Measurements from ENCODE around the gene SPRTN.

GRCh38 chr1:231338270-231339128 lies at the start of gene SPRTN:
- TF ChIP-seq CHD1 (IDR thresholded peaks at IDR 0.05; ENCODE audit: low read depth, low read length), result no peak
- TF ChIP-seq, protein P1, sequence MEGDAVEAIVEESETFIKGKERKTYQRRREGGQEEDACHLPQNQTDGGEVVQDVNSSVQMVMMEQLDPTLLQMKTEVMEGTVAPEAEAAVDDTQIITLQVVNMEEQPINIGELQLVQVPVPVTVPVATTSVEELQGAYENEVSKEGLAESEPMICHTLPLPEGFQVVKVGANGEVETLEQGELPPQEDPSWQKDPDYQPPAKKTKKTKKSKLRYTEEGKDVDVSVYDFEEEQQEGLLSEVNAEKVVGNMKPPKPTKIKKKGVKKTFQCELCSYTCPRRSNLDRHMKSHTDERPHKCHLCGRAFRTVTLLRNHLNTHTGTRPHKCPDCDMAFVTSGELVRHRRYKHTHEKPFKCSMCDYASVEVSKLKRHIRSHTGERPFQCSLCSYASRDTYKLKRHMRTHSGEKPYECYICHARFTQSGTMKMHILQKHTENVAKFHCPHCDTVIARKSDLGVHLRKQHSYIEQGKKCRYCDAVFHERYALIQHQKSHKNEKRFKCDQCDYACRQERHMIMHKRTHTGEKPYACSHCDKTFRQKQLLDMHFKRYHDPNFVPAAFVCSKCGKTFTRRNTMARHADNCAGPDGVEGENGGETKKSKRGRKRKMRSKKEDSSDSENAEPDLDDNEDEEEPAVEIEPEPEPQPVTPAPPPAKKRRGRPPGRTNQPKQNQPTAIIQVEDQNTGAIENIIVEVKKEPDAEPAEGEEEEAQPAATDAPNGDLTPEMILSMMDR (IDR thresholded peaks at IDR 0.05; ENCODE audit: control extremely low read depth in 1 of 3, insufficient read depth in 1 of 3, low read depth in 1 of 3, low read length in 3 of 3), result no peak
- TF ChIP-seq KDM5A (IDR thresholded peaks at IDR 0.05; ENCODE audit: low read length), result no peak
- no peak for TF ChIP-seq JUN (IDR thresholded peaks at IDR 0.05; ENCODE audit: low read depth, low read length)
- no peak for TF ChIP-seq NANOG (IDR thresholded peaks at IDR 0.05; ENCODE audit: insufficient read depth, low read depth, low read length, poor library complexity, severe bottlenecking)
